Liver (tissue), 3 donors: Measurements from ENCODE around the gene ACTN4.

Experiments
- EGR1 ChIP-seq, 2 donors: IDR thresholded peaks; 2 replicates each; pipeline ENCODE4 v1.6.1; 2016 to 2018; ENCODE audit warnings: antibody characterized with exemption in 2 of 2, low read depth in 2 of 2
- GABPA ChIP-seq, 2 donors: IDR thresholded peaks in 1 of 2; conservative IDR thresholded peaks in 1 of 2; 2 replicates each; pipeline ENCODE4 v1.6.1; 2016; ENCODE audit warnings: antibody characterized with exemption in 2 of 2, mild to moderate bottlenecking in 1 of 2, moderate library complexity in 1 of 2
- JUND ChIP-seq, 2 donors: IDR thresholded peaks; 2 replicates each; pipeline ENCODE4 v1.6.1; 2016; ENCODE audit warnings: antibody characterized with exemption in 2 of 2
- MAX ChIP-seq: IDR thresholded peaks from 2 replicates; pipeline ENCODE4 v1.6.1; 2016; ENCODE audit warnings: antibody characterized with exemption
- RAD21 ChIP-seq, 2 donors: IDR thresholded peaks; 2 replicates each; pipeline ENCODE4 v1.6.1; 2016; ENCODE audit warnings: antibody characterized with exemption in 2 of 2, mild to moderate bottlenecking in 2 of 2
- RXRA ChIP-seq, 2 donors: IDR thresholded peaks; 2 replicates each; pipeline ENCODE4 v1.6.1; 2017 to 2018; ENCODE audit warnings: antibody characterized with exemption in 2 of 2, mild to moderate bottlenecking in 1 of 2
- SP1 ChIP-seq: IDR thresholded peaks from 2 replicates; pipeline ENCODE4 v1.6.1; 2018; ENCODE audit warnings: antibody characterized with exemption, mild to moderate bottlenecking
- TAF1 ChIP-seq: conservative IDR thresholded peaks from 2 replicates; pipeline ENCODE4 v1.6.1; 2016; ENCODE audit warnings: antibody characterized with exemption, mild to moderate bottlenecking
- YY1 ChIP-seq: IDR thresholded peaks from 2 replicates; pipeline ENCODE4 v1.6.1; 2016; ENCODE audit warnings: antibody characterized with exemption, mild to moderate bottlenecking
- TF ChIP-seq, protein P1 (sequence below): fragments of 150-350 bp; IDR thresholded peaks from 2 replicates; pipeline ENCODE4 v1.5.1; 2017; ENCODE audit warnings: improper control_type of control experiment, low read depth, low read length; ENCODE audit not compliant: missing input control
- TF ChIP-seq, protein P2 (sequence below): IDR thresholded peaks from 2 replicates; pipeline ENCODE4 v1.6.1; 2016; ENCODE audit warnings: antibody characterized with exemption, mild to moderate bottlenecking
- donor health status: healthy.
- donor health status: healthy.

GRCh38 chr19:38695832-38696728 is 48.6 kb downstream of the ACTN4 start:
- TF ChIP-seq GABPA (IDR thresholded peaks at IDR 0.05 in 1 of 2, conservative IDR thresholded peaks at IDR 0.05 in 1 of 2) (no peak), YY1 (no peak), RXRA (IDR thresholded peaks at IDR 0.05) (no peak), EGR1 (IDR thresholded peaks at IDR 0.05; ENCODE audit: low read depth in 2 of 2) (no peak), JUND (IDR thresholded peaks at IDR 0.05) (no peak), RAD21 (IDR thresholded peaks at IDR 0.05) (no peak), TAF1 (no peak), MAX (no peak), SP1 (no peak)
- TF ChIP-seq, protein P1, sequence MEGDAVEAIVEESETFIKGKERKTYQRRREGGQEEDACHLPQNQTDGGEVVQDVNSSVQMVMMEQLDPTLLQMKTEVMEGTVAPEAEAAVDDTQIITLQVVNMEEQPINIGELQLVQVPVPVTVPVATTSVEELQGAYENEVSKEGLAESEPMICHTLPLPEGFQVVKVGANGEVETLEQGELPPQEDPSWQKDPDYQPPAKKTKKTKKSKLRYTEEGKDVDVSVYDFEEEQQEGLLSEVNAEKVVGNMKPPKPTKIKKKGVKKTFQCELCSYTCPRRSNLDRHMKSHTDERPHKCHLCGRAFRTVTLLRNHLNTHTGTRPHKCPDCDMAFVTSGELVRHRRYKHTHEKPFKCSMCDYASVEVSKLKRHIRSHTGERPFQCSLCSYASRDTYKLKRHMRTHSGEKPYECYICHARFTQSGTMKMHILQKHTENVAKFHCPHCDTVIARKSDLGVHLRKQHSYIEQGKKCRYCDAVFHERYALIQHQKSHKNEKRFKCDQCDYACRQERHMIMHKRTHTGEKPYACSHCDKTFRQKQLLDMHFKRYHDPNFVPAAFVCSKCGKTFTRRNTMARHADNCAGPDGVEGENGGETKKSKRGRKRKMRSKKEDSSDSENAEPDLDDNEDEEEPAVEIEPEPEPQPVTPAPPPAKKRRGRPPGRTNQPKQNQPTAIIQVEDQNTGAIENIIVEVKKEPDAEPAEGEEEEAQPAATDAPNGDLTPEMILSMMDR, result no peak
- TF ChIP-seq, protein P2, sequence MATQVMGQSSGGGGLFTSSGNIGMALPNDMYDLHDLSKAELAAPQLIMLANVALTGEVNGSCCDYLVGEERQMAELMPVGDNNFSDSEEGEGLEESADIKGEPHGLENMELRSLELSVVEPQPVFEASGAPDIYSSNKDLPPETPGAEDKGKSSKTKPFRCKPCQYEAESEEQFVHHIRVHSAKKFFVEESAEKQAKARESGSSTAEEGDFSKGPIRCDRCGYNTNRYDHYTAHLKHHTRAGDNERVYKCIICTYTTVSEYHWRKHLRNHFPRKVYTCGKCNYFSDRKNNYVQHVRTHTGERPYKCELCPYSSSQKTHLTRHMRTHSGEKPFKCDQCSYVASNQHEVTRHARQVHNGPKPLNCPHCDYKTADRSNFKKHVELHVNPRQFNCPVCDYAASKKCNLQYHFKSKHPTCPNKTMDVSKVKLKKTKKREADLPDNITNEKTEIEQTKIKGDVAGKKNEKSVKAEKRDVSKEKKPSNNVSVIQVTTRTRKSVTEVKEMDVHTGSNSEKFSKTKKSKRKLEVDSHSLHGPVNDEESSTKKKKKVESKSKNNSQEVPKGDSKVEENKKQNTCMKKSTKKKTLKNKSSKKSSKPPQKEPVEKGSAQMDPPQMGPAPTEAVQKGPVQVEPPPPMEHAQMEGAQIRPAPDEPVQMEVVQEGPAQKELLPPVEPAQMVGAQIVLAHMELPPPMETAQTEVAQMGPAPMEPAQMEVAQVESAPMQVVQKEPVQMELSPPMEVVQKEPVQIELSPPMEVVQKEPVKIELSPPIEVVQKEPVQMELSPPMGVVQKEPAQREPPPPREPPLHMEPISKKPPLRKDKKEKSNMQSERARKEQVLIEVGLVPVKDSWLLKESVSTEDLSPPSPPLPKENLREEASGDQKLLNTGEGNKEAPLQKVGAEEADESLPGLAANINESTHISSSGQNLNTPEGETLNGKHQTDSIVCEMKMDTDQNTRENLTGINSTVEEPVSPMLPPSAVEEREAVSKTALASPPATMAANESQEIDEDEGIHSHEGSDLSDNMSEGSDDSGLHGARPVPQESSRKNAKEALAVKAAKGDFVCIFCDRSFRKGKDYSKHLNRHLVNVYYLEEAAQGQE, result no peak
